Measurements from ENCODE around the gene RNU1-3.
"Not testable (repeated sequence)": the region's sequence is repeated elsewhere in the genome, so short reads cannot be mapped to it uniquely, and the experiment has no call there.

Gene RNU1-3

DNA sequence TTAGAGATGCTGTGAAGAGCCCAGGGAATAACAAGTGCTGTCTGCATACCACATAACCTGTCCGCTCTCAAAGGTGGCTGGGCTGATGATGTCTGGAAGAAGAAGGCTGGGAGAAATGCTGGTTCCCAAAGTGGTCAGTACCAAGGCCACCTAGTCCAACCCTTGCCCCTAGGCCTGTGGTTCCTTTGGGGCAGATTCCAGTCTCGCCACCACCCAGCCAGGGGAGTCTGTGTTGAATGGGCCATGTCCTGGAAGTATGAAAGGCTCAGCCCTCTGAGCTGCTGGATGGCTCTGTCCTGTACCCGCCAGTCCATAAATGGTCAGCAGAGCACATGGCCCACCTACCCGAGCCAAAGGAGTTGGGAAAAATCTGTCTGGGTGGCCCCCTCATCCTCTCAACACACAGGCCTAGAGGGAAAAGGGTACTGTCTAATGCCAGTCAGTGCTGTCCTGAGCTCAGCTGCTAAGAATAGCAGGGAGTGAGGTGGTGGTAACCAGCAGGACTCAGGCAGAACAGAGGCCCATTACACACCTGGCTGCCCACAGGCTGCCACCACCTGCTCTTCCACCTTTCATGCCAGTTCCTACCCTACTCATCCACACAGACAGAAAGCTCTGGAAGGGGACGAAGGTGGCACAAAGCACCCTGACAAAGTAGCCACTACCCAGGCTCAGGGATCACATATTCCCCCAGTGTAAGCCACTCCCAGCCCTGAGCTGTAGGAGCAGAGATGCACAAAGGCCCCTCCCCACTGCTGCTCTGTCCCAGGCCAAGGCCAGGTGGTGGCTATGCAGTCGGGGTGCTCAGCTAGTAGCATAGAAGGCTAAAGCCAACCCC is 28.6 kb downstream of the RNU1-3 start:
- H3K27me3 ChIP-seq (ENCODE audit: insufficient read depth, low read length); H3K36me3 ChIP-seq (ENCODE audit: insufficient read depth, low read depth, low read length); H3K9me3 ChIP-seq (ENCODE audit: insufficient read depth, low read depth, low read length); H3K27ac ChIP-seq (ENCODE audit: low read length); H3K4me1 ChIP-seq (ENCODE audit: insufficient read depth, low read length); H3K4me3 ChIP-seq (ENCODE audit: low read length); H3K9ac ChIP-seq (ENCODE audit: low read depth, low read length): not testable (repeated sequence)

DNA sequence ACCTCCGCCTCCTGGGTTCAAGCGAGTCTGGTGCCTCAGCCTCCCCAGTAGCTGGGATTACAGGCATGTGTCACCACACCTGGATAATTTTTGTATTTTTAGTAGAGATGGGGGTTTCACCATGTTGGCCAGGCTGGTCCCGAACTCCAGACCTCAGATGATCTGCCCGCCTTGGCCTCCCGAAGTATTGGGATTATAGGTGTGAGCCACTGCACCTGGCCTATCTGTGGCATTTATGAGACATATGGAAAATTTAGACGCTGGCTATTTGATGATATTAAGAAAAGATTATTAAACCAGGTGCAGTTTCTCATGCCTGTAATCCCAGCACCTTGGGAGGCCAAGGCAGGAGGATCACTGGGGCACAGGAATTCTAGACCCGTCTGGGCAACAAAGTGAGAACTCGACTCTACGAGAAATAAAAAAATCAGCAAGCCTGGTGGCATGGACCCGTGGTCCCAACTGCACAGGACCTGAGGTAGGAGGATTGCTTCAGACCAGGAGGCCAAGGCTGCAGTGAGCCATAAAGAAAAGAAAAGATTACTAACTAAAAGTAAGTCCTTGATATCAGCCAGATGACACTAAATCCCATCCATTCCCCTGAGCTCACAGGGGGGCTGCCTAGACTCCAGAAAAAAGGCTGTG is 30.1 kb downstream of the RNU1-3 start:
- not testable (repeated sequence) for H3K27ac ChIP-seq (ENCODE audit: low read length); H3K4me1 ChIP-seq (ENCODE audit: insufficient read depth, low read length); H3K9me3 ChIP-seq (ENCODE audit: insufficient read depth, low read depth, low read length); H3K9ac ChIP-seq (ENCODE audit: low read depth, low read length); H3K4me3 ChIP-seq (ENCODE audit: low read length); H3K27me3 ChIP-seq (ENCODE audit: insufficient read depth, low read length)
- H3K36me3 ChIP-seq (ENCODE audit: insufficient read depth, low read depth, low read length) = peaks cover 20% of the 10 kb centered on the region

DNA sequence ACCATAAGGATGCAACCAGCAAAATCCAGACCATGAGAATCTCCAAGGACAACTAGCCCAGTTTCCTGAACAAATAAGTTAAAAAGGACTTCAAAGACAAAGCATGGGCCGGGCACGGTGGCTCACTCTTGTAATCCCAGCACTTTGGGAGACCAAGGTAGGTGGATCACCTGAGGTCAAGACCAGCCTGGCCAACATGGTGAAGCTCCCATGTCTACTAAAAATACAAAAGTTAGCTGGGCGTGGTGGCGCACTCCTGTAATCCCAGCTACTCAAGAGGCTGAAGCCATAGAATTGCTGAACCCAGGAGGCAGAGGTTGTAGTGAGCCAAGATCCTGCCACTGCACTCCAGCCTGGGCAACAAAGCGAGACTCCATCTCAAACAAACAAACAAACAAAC is 30.8 kb downstream of the RNU1-3 start:
- H3K4me3 ChIP-seq (ENCODE audit: low read length); H3K27me3 ChIP-seq (ENCODE audit: insufficient read depth, low read length); H3K27ac ChIP-seq (ENCODE audit: low read length); H3K4me1 ChIP-seq (ENCODE audit: insufficient read depth, low read length); H3K9ac ChIP-seq (ENCODE audit: low read depth, low read length); H3K9me3 ChIP-seq (ENCODE audit: insufficient read depth, low read depth, low read length): not testable (repeated sequence)
- peaks cover 26% of the 10 kb centered on the region for H3K36me3 ChIP-seq (ENCODE audit: insufficient read depth, low read depth, low read length)

GRCh38 chr1:16633540-16634282 is 33.0 kb downstream of the RNU1-3 start:
- not testable (repeated sequence) for H3K27me3 ChIP-seq (ENCODE audit: insufficient read depth, low read length); H3K9me3 ChIP-seq (ENCODE audit: insufficient read depth, low read depth, low read length); H3K27ac ChIP-seq (ENCODE audit: low read length); H3K9ac ChIP-seq (ENCODE audit: low read depth, low read length); H3K4me3 ChIP-seq (ENCODE audit: low read length); H3K4me1 ChIP-seq (ENCODE audit: insufficient read depth, low read length)
- H3K36me3 ChIP-seq (ENCODE audit: insufficient read depth, low read depth, low read length) = peaks cover 44% of the 10 kb centered on the region

DNA sequence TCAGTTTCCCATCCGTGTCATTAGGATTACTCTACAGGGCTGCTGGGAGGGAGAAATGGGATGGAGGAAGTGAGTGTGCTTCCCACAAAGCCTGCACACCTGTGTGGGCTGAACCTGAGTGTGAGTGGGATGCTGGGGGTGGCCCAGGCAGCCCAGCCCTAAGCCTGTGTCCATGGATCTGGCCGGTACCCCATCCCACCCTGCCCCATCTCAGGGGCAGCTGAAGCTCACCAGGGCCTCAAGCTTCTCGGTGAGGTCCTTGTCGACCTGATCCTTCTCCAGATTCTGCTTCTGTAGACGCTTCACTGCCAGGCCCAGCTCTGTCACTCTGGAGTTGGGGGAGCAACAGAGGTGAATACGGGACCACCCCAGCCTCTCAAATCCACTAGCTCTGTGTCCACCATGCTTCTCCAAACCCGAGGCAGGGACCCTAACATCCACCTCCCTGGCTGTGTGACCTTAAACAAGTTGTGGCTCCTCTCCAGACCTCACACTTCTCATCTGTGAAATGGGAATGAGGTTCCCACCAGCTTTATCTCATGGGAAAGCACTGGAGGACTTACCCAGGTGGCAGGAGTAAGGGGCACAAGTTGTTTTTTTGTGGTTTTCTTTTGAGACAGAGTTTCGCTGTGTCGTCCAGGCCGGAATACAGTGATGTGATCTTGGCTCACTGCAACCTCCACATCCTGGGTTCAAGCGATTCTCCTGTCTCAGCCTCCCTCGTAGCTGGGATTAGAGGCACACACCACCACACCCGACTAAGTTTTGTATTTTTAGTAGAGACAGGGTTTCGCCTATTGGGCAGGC is 34.5 kb downstream of the RNU1-3 start:
- not testable (repeated sequence) for H3K4me3 ChIP-seq (ENCODE audit: low read length); H3K9ac ChIP-seq (ENCODE audit: low read depth, low read length)
- peaks cover 53% of the 10 kb centered on the region for H3K36me3 ChIP-seq (ENCODE audit: insufficient read depth, low read depth, low read length)

GRCh38 chr1:16631248-16632043 is 35.3 kb downstream of the RNU1-3 start:
- H3K9me3 ChIP-seq (ENCODE audit: insufficient read depth, low read depth, low read length) = no peaks in the 10 kb centered on the region
- H3K4me3 ChIP-seq (ENCODE audit: low read length) = no peak overlapping the region
- H3K4me1 ChIP-seq (ENCODE audit: insufficient read depth, low read length) = no peaks in the 10 kb centered on the region
- H3K36me3 ChIP-seq (ENCODE audit: insufficient read depth, low read depth, low read length) = peaks cover 57% of the 10 kb centered on the region
- H3K9ac ChIP-seq (ENCODE audit: low read depth, low read length) = no peak overlapping the region
- no peak overlapping the region for H3K27ac ChIP-seq (ENCODE audit: low read length)
- H3K27me3 ChIP-seq (ENCODE audit: insufficient read depth, low read length) = no peaks in the 10 kb centered on the region

More for the DNA sequence above, 34.5 kb downstream of the RNU1-3 start:
- not testable (repeated sequence) for H3K27me3 ChIP-seq (ENCODE audit: insufficient read depth, low read length); H3K4me1 ChIP-seq (ENCODE audit: insufficient read depth, low read length); H3K9me3 ChIP-seq (ENCODE audit: insufficient read depth, low read depth, low read length); H3K27ac ChIP-seq (ENCODE audit: low read length)

GRCh38 chr1:16630661-16631247 is 36.0 kb downstream of the RNU1-3 start:
- H3K27me3 ChIP-seq (ENCODE audit: insufficient read depth, low read length) = no peaks in the 10 kb centered on the region
- H3K9ac ChIP-seq (ENCODE audit: low read depth, low read length) = no peak overlapping the region
- peaks cover 59% of the 10 kb centered on the region for H3K36me3 ChIP-seq (ENCODE audit: insufficient read depth, low read depth, low read length)

GRCh38 chr1:16629916-16630530 is 36.7 kb downstream of the RNU1-3 start:
- not testable (repeated sequence) for H3K27ac ChIP-seq (ENCODE audit: low read length); H3K4me3 ChIP-seq (ENCODE audit: low read length); H3K9ac ChIP-seq (ENCODE audit: low read depth, low read length); H3K9me3 ChIP-seq (ENCODE audit: insufficient read depth, low read depth, low read length); H3K27me3 ChIP-seq (ENCODE audit: insufficient read depth, low read length); H3K4me1 ChIP-seq (ENCODE audit: insufficient read depth, low read length)
- peaks cover 64% of the 10 kb centered on the region for H3K36me3 ChIP-seq (ENCODE audit: insufficient read depth, low read depth, low read length)

More at GRCh38 chr1:16630661-16631247, 36.0 kb downstream of the RNU1-3 start:
- no peaks in the 10 kb centered on the region for H3K9me3 ChIP-seq (ENCODE audit: insufficient read depth, low read depth, low read length)
- no peak overlapping the region for H3K27ac ChIP-seq (ENCODE audit: low read length)
- no peak overlapping the region for H3K4me3 ChIP-seq (ENCODE audit: low read length)
- no peaks in the 10 kb centered on the region for H3K4me1 ChIP-seq (ENCODE audit: insufficient read depth, low read length)

- no peak overlapping the region for H3K9ac ChIP-seq (ENCODE audit: low read depth, low read length)
- no peaks in the 10 kb centered on the region for H3K4me1 ChIP-seq (ENCODE audit: insufficient read depth, low read length)
- H3K27me3 ChIP-seq (ENCODE audit: insufficient read depth, low read length) = no peaks in the 10 kb centered on the region
- H3K9me3 ChIP-seq (ENCODE audit: insufficient read depth, low read depth, low read length) = no peaks in the 10 kb centered on the region
- H3K36me3 ChIP-seq (ENCODE audit: insufficient read depth, low read depth, low read length) = peaks cover 68% of the 10 kb centered on the region
- no peak overlapping the region for H3K4me3 ChIP-seq (ENCODE audit: low read length)
- no peak overlapping the region for H3K27ac ChIP-seq (ENCODE audit: low read length)
Observed at GRCh38 chr1:16628361-16629111, 38.2 kb downstream of the RNU1-3 start.

GRCh38 chr1:16626409-16626983 is 40.3 kb downstream of the RNU1-3 start:
- H3K27ac ChIP-seq (ENCODE audit: low read length); H3K4me1 ChIP-seq (ENCODE audit: insufficient read depth, low read length); H3K4me3 ChIP-seq (ENCODE audit: low read length); H3K27me3 ChIP-seq (ENCODE audit: insufficient read depth, low read length); H3K9me3 ChIP-seq (ENCODE audit: insufficient read depth, low read depth, low read length); H3K9ac ChIP-seq (ENCODE audit: low read depth, low read length): not testable (repeated sequence)
- H3K36me3 ChIP-seq (ENCODE audit: insufficient read depth, low read depth, low read length) = peaks cover 55% of the 10 kb centered on the region
